Osteoblast (primary cell): ENCODE measurements around the gene CTLA4. TPM values are rescaled to one million over a fixed set of nuclear protein-coding genes. Genes with fewer than 3 reads are reported as not detected.
A peak's percentile ranks its signal among the peaks of the same experiment; 100 is the strongest.

Experiments used
- DNase-seq: peaks from one replicate; pipeline ENCODE4 v3.0.0; 2011; ENCODE audit warnings: low spot score, mixed read lengths; ENCODE audit not compliant: insufficient read length; ENCODE audit errors: missing footprints
- H2AFZ ChIP-seq: 2 replicates; pipeline ENCODE4 v1.6.0; 2011; ENCODE audit warnings: mild to moderate bottlenecking, low read length
- H3K27ac ChIP-seq: 2 replicates; pipeline ENCODE4 v1.5.1; 2011; ENCODE audit warnings: mild to moderate bottlenecking, low read depth, low read length, moderate library complexity
- H3K27me3 ChIP-seq: 2 replicates; pipeline ENCODE4 v1.6.0; 2012; ENCODE audit warnings: mild to moderate bottlenecking, control low read depth, inconsistent platforms, low read length, moderate library complexity; ENCODE audit not compliant: insufficient read depth
- H3K36me3 ChIP-seq: 2 replicates; pipeline ENCODE4 v1.5.1; 2011; ENCODE audit warnings: mild to moderate bottlenecking, low read length, control low read depth, moderate library complexity; ENCODE audit not compliant: insufficient read depth
- H3K4me1 ChIP-seq: 2 replicates; pipeline ENCODE4 v1.5.1; 2011; ENCODE audit warnings: mild to moderate bottlenecking, low read length, control low read depth, moderate library complexity; ENCODE audit not compliant: insufficient read depth
- H3K4me2 ChIP-seq: 2 replicates; pipeline ENCODE4 v1.6.0; 2011; ENCODE audit warnings: mild to moderate bottlenecking, low read length; ENCODE audit not compliant: insufficient read depth
- H3K4me3 ChIP-seq: fragments of 200-600 bp; sonication (generic); 3 replicates; pipeline ENCODE4 v1.5.1; 2012; ENCODE audit warnings: mild to moderate bottlenecking, low read length, inconsistent platforms; ENCODE audit not compliant: insufficient read depth
- H3K79me2 ChIP-seq: 2 replicates; pipeline ENCODE4 v1.6.0; 2012; ENCODE audit warnings: mild to moderate bottlenecking, low read length, control low read depth, inconsistent platforms; ENCODE audit not compliant: insufficient read depth
- H3K9me3 ChIP-seq: 2 replicates; pipeline ENCODE4 v1.5.1; 2011; ENCODE audit warnings: low read depth, low read length, control low read depth
- H4K20me1 ChIP-seq: 2 replicates; pipeline ENCODE4 v1.6.0; 2012; ENCODE audit warnings: mild to moderate bottlenecking, low read length, control low read depth; ENCODE audit not compliant: insufficient read depth
- CTCF ChIP-seq: IDR thresholded peaks from 2 replicates; pipeline ENCODE4 v1.5.1; 2011; ENCODE audit warnings: mild to moderate bottlenecking, low read depth, low read length, moderate library complexity; ENCODE audit errors: extremely low read depth
- total RNA-seq: library from RNA; depleted of rRNA; stranded (reverse); fragments of >200 nt; gene quantifications from 2 replicates; pipeline ENCODE4 v1.2.3, GENCODE V29; 2012

The CTLA4 gene
- total RNA-seq, 1 donor: not detected

- TF ChIP-seq CTCF: no peak
- Histone ChIP-seq H3K9me3 (no peaks in the 10 kb centered on the region), H3K4me1 (no peaks in the 10 kb centered on the region), H3K4me2 (no peak overlapping the region), H3K4me3 (no peak overlapping the region), H3K79me2 (no peaks in the 10 kb centered on the region), H3K36me3 (no peaks in the 10 kb centered on the region), H2AFZ (no peak overlapping the region), H4K20me1 (no peaks in the 10 kb centered on the region), H3K27ac (no peak overlapping the region), H3K27me3 (peaks cover 11% of the 10 kb centered on the region)
- DNase-seq: no peak
Measured at GRCh38 chr2:203853722-203854121, 13.8 kb upstream of the CTLA4 start.

- Histone ChIP-seq H3K79me2 (no peaks in the 10 kb centered on the region), H3K4me2 (no peak overlapping the region), H3K9me3 (no peaks in the 10 kb centered on the region), H3K4me3 (no peak overlapping the region), H3K27me3 (peaks cover 11% of the 10 kb centered on the region), H2AFZ (no peak overlapping the region), H4K20me1 (no peaks in the 10 kb centered on the region), H3K4me1 (no peaks in the 10 kb centered on the region), H3K36me3 (no peaks in the 10 kb centered on the region), H3K27ac (no peak overlapping the region)
- peak; percentile 10 for DNase-seq
- TF ChIP-seq CTCF: no peak
Measured at GRCh38 chr2:203855274-203855673, 12.3 kb upstream of the CTLA4 start.

GRCh38 chr2:203857656-203858055 is 9.9 kb upstream of the CTLA4 start:
- H3K27ac ChIP-seq: no peak overlapping the region
- no peaks in the 10 kb centered on the region for H3K9me3 ChIP-seq
- H3K4me3 ChIP-seq: no peak overlapping the region
- H3K79me2 ChIP-seq: no peaks in the 10 kb centered on the region
- peaks cover 6% of the 10 kb centered on the region for H3K27me3 ChIP-seq
- H3K4me2 ChIP-seq: no peak overlapping the region
- H2AFZ ChIP-seq: no peak overlapping the region
- no peak for TF ChIP-seq CTCF
- no peaks in the 10 kb centered on the region for H4K20me1 ChIP-seq
- no peaks in the 10 kb centered on the region for H3K4me1 ChIP-seq
- H3K36me3 ChIP-seq: no peaks in the 10 kb centered on the region
- no peak for DNase-seq

- Histone ChIP-seq H3K9me3 (no peaks in the 10 kb centered on the region), H3K4me1 (no peaks in the 10 kb centered on the region), H4K20me1 (no peaks in the 10 kb centered on the region), H3K27ac (no peak overlapping the region), H2AFZ (no peak overlapping the region), H3K4me2 (no peak overlapping the region), H3K27me3 (peaks cover 6% of the 10 kb centered on the region), H3K79me2 (no peaks in the 10 kb centered on the region), H3K36me3 (no peaks in the 10 kb centered on the region), H3K4me3 (no peak overlapping the region)
- no peak for DNase-seq
- TF ChIP-seq CTCF: no peak
Measured at GRCh38 chr2:203858176-203858575, 9.4 kb upstream of the CTLA4 start.
